Measurements from ENCODE around the gene P2RX6. TPM values are rescaled to one million over a fixed set of nuclear protein-coding genes. Genes with fewer than 3 reads are reported as not detected.
"Not testable (repeated sequence)": the region's sequence is repeated elsewhere in the genome, so short reads cannot be mapped to it uniquely, and the experiment has no call there.

The P2RX6 gene
- total RNA-seq, 1 donor from 2014 or later = 0.45 TPM

- peak within 1 kb of the TSS; percentile 95 for H3K4me2 ChIP-seq (ENCODE audit: low read length)
- FAIRE-seq (no peak), DNase-seq (ENCODE audit: low read depth) (peak; percentile 87)
- Mint-ChIP-seq H3K4me1 (ENCODE audit: low read depth, unreplicated experiment) (peaks cover 21% of the 10 kb centered on the region), H3K9me3 (ENCODE audit: unreplicated experiment) (no peaks in the 10 kb centered on the region), H3K27ac (ENCODE audit: unreplicated experiment) (peak within 1 kb of the TSS; percentile 95), H3K27me3 (ENCODE audit: low read depth, unreplicated experiment) (peaks cover 13% of the 10 kb centered on the region), H3K4me3 (ENCODE audit: unreplicated experiment) (peak within 1 kb of the TSS; percentile 96), H3K36me3 (ENCODE audit: low read depth, unreplicated experiment) (peaks cover 2% of the 10 kb centered on the region)
- H3K9ac ChIP-seq (ENCODE audit: low read length) = peak within 1 kb of the TSS; percentile 80
- peak within 1 kb of the TSS; percentile 80 for H3K27ac ChIP-seq (ENCODE audit: low read depth, low read length)
- H4K20me1 ChIP-seq (ENCODE audit: insufficient read depth, low read length) = no peaks in the 10 kb centered on the region
- H3K9me3 ChIP-seq (ENCODE audit: insufficient read depth, low read depth, low read length) = no peaks in the 10 kb centered on the region
- no peaks in the 10 kb centered on the region for H3K79me2 ChIP-seq (ENCODE audit: insufficient read depth, low read length)
- peaks cover 28% of the 10 kb centered on the region for H3K4me1 ChIP-seq (ENCODE audit: insufficient read depth, low read length)
- peak within 1 kb of the TSS; percentile 89 for H2AFZ ChIP-seq (ENCODE audit: low read depth, low read length)
- H3K36me3 ChIP-seq (ENCODE audit: insufficient read depth, low read length) = no peaks in the 10 kb centered on the region
- H3K4me3 ChIP-seq (ENCODE audit: insufficient read depth, low read depth, low read length) = peak within 1 kb of the TSS; percentile 63
- H3K27me3 ChIP-seq (ENCODE audit: insufficient read depth, low read length) = no peaks in the 10 kb centered on the region
- TF ChIP-seq EZH2 (IDR thresholded peaks at IDR 0.05; ENCODE audit: insufficient read depth, low read length) (no peak), CTCF (IDR thresholded peaks at IDR 0.05; ENCODE audit: insufficient read depth, low read depth, low read length) (no peak)
Measured at GRCh38 chr22:21045585-21046294, 30.8 kb downstream of the P2RX6 start, which contains the start of gene LRRC74B. Gene LRRC74B (plus strand): TSS chr22:21045946. CDS start chr22:21045987, 41 bp downstream.

GRCh38 chr22:21047035-21047661, 32.2 kb downstream of the P2RX6 start:
- no peaks in the 10 kb centered on the region for H3K79me2 ChIP-seq (ENCODE audit: insufficient read depth, low read length)
- H3K4me1 ChIP-seq (ENCODE audit: insufficient read depth, low read length) = peaks cover 33% of the 10 kb centered on the region
- no peaks in the 10 kb centered on the region for H3K36me3 ChIP-seq (ENCODE audit: insufficient read depth, low read length)
- H2AFZ ChIP-seq (ENCODE audit: low read depth, low read length) = no peak overlapping the region
- Mint-ChIP-seq H3K36me3 (ENCODE audit: low read depth, unreplicated experiment) (peaks cover 2% of the 10 kb centered on the region), H3K4me3 (ENCODE audit: unreplicated experiment) (no peak overlapping the region), H3K9me3 (ENCODE audit: unreplicated experiment) (no peaks in the 10 kb centered on the region), H3K4me1 (ENCODE audit: low read depth, unreplicated experiment) (peaks cover 26% of the 10 kb centered on the region), H3K27me3 (ENCODE audit: low read depth, unreplicated experiment) (peaks cover 13% of the 10 kb centered on the region), H3K27ac (ENCODE audit: unreplicated experiment) (no peak overlapping the region)
- TF ChIP-seq CTCF (IDR thresholded peaks at IDR 0.05; ENCODE audit: insufficient read depth, low read depth, low read length) (no peak), EZH2 (IDR thresholded peaks at IDR 0.05; ENCODE audit: insufficient read depth, low read length) (no peak)
- DNase-seq (ENCODE audit: low read depth) (no peak), FAIRE-seq (no peak)
- no peaks in the 10 kb centered on the region for H3K9me3 ChIP-seq (ENCODE audit: insufficient read depth, low read depth, low read length)
- no peaks in the 10 kb centered on the region for H3K27me3 ChIP-seq (ENCODE audit: insufficient read depth, low read length)
- no peak overlapping the region for H3K4me2 ChIP-seq (ENCODE audit: low read length)
- no peak overlapping the region for H3K4me3 ChIP-seq (ENCODE audit: insufficient read depth, low read depth, low read length)
- H4K20me1 ChIP-seq (ENCODE audit: insufficient read depth, low read length) = no peaks in the 10 kb centered on the region
- H3K9ac ChIP-seq (ENCODE audit: low read length) = no peak overlapping the region
- no peak overlapping the region for H3K27ac ChIP-seq (ENCODE audit: low read depth, low read length)

GRCh38 chr22:21047730-21048129, 32.8 kb downstream of the P2RX6 start:
- peaks cover 2% of the 10 kb centered on the region for H3K36me3 Mint-ChIP-seq (ENCODE audit: low read depth, unreplicated experiment)
- H3K4me2 ChIP-seq (ENCODE audit: low read length) = no peak overlapping the region
- H3K4me3 Mint-ChIP-seq (ENCODE audit: unreplicated experiment) = no peak overlapping the region
- H3K27ac ChIP-seq (ENCODE audit: low read depth, low read length) = no peak overlapping the region
- H3K79me2 ChIP-seq (ENCODE audit: insufficient read depth, low read length) = no peaks in the 10 kb centered on the region
- no peaks in the 10 kb centered on the region for H3K9me3 Mint-ChIP-seq (ENCODE audit: unreplicated experiment)
- H3K4me1 ChIP-seq (ENCODE audit: insufficient read depth, low read length) = peaks cover 34% of the 10 kb centered on the region
- H3K4me1 Mint-ChIP-seq (ENCODE audit: low read depth, unreplicated experiment) = peaks cover 27% of the 10 kb centered on the region
- FAIRE-seq (no peak), DNase-seq (ENCODE audit: low read depth) (no peak)
- H4K20me1 ChIP-seq (ENCODE audit: insufficient read depth, low read length) = no peaks in the 10 kb centered on the region
- no peak overlapping the region for H2AFZ ChIP-seq (ENCODE audit: low read depth, low read length)
- TF ChIP-seq CTCF (IDR thresholded peaks at IDR 0.05; ENCODE audit: insufficient read depth, low read depth, low read length) = no peak
- TF ChIP-seq EZH2 (IDR thresholded peaks at IDR 0.05; ENCODE audit: insufficient read depth, low read length) = no peak
- H3K9ac ChIP-seq (ENCODE audit: low read length) = no peak overlapping the region
- peaks cover 13% of the 10 kb centered on the region for H3K27me3 Mint-ChIP-seq (ENCODE audit: low read depth, unreplicated experiment)
- no peaks in the 10 kb centered on the region for H3K36me3 ChIP-seq (ENCODE audit: insufficient read depth, low read length)
- H3K27ac Mint-ChIP-seq (ENCODE audit: unreplicated experiment) = no peak overlapping the region
- no peaks in the 10 kb centered on the region for H3K27me3 ChIP-seq (ENCODE audit: insufficient read depth, low read length)
- H3K4me3 ChIP-seq (ENCODE audit: insufficient read depth, low read depth, low read length) = no peak overlapping the region
- H3K9me3 ChIP-seq (ENCODE audit: insufficient read depth, low read depth, low read length) = no peaks in the 10 kb centered on the region

GRCh38 chr22:21048448-21048847, 33.5 kb downstream of the P2RX6 start:
- Mint-ChIP-seq H3K4me1 (ENCODE audit: low read depth, unreplicated experiment) (peaks cover 20% of the 10 kb centered on the region), H3K27me3 (ENCODE audit: low read depth, unreplicated experiment) (peaks cover 13% of the 10 kb centered on the region)
- FAIRE-seq; H3K36me3 ChIP-seq (ENCODE audit: insufficient read depth, low read length); H3K4me3 ChIP-seq (ENCODE audit: insufficient read depth, low read depth, low read length); H3K9me3 ChIP-seq (ENCODE audit: insufficient read depth, low read depth, low read length); H3K9me3 Mint-ChIP-seq (ENCODE audit: unreplicated experiment); H3K27me3 ChIP-seq (ENCODE audit: insufficient read depth, low read length); H3K4me2 ChIP-seq (ENCODE audit: low read length); H3K79me2 ChIP-seq (ENCODE audit: insufficient read depth, low read length); H3K4me3 Mint-ChIP-seq (ENCODE audit: unreplicated experiment); H4K20me1 ChIP-seq (ENCODE audit: insufficient read depth, low read length); H2AFZ ChIP-seq (ENCODE audit: low read depth, low read length); H3K9ac ChIP-seq (ENCODE audit: low read length); DNase-seq (ENCODE audit: low read depth); H3K27ac ChIP-seq (ENCODE audit: low read depth, low read length); H3K36me3 Mint-ChIP-seq (ENCODE audit: low read depth, unreplicated experiment); H3K27ac Mint-ChIP-seq (ENCODE audit: unreplicated experiment): not testable (repeated sequence)
- peaks cover 30% of the 10 kb centered on the region for H3K4me1 ChIP-seq (ENCODE audit: insufficient read depth, low read length)

Measured in astrocyte (in vitro differentiated cells and primary cell).